ENCODE measurements around the gene NRG3. TPM values are rescaled to one million over a fixed set of nuclear protein-coding genes. Genes with fewer than 3 reads are reported as not detected.
"Not testable (repeated sequence)": the region's sequence is repeated elsewhere in the genome, so short reads cannot be mapped to it uniquely, and the experiment has no call there.

NRG3 gene
- total RNA-seq, 1 donor from 2014 or later = 3.2 TPM

DNA sequence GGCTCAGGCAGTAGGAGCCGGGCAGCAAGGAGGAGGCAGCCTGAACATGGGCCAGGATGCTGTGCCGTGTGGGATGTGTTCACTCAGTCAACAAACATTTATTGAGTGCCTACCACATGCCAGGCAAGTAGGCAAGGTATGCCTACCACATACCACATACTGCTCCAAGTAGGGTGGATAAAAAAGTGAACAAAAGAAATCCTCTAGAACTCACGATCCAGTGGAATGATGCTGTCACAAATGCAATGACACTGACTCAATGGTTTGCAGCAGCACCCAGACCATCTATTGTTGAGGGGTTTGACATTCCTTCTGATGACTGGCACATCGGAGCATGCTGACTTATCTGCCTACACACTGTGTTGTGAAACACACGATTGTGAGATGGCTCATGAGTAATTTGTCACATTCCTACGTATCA is 413.5 kb downstream of the NRG3 start:
- no peak for DNase-seq

GRCh38 chr10:82289945-82290344 is 415.0 kb downstream of the NRG3 start:
- DNase-seq = no peak

DNA sequence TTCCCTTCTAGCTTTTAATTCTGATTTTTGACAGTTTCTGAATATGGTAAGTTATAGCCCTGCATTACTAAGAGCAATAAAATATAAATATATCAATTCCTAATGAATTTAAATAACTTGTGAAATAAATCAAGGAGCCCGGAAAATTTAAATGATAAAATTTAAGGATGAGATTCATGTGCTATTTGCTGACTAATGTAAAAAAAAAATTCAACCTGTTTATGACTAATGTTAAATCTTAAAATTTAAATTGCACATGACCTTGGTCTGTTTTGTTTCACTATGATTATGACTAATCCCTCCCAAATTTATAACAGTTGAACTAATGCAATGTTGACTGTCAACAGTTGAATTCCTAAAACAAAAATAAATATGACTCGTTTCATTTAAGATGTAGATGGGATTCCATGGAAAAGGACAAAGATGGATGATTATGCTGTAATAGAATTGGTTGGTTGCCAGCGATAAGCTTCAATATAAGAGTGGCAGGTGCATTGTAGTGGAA is 419.9 kb downstream of the NRG3 start:
- no peak for DNase-seq

DNA sequence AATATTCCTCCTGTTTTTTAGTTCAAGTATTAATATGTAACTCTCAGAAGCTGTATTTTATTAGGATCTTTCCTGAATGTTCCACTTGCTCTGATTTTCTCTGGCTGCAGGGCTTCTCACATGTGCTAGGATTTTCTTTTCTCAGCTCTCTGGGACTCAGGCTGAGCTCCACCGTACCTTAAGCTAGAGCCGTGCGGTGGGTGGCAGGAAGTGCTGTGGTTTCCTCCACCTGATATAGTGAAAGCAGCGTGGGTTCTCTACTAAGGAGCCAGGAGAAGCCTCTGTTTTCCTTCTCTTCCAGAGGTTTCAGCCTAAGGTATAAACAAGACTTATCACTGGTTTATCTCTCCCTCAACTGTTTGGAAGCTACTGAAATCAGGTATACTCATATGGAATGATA is 433.6 kb downstream of the NRG3 start:
- DNase-seq = no peak

GRCh38 chr10:82310839-82311238 is 435.8 kb downstream of the NRG3 start:
- DNase-seq = no peak

- DNase-seq = no peak
Measured at GRCh38 chr10:82313401-82313800, 438.4 kb downstream of the NRG3 start.

DNA sequence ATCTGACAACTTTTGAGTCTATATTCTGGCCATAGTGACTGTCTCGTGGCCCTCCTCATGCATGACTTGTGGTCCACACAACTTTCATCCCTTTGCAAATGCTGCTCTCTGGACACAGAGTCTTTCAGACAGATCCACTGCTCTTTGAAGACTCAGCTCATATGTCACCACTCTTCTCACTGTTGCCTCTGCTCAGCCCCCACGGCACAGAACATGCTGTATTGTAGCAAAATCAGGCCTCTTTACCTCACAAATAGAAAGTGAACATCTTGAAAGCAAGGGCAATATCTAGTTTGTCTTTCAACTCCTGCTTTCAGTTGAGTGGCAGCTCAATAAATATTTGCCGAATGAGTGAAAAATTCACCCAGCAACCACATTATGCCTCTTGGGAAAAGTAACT is 443.5 kb downstream of the NRG3 start:
- no peak for DNase-seq

- no peak for DNase-seq
Measured at GRCh38 chr10:82319074-82319473, 444.1 kb downstream of the NRG3 start.

DNA sequence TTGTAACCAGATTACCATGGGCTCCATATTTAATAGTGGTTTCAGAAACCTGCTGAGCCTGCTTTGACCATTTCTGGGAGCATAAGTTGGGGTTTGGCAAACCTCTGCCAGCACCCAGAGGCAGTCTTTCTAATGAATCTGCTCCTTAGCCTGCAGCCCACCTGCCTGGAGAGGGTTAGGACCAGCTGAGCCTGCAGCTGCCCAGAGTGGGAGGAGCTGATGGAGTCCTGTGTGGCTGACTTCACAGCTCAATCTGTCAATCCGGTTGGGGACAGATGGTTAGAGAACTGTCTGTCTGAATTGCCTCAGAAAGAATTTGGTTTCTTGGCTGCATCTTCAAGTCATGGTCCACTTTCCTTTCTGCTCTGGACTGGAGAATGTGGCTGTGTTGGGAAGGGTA is 444.6 kb downstream of the NRG3 start:
- DNase-seq = no peak

GRCh38 chr10:82321724-82322123 is 446.7 kb downstream of the NRG3 start:
- no peak for DNase-seq

- no peak for DNase-seq
Measured at GRCh38 chr10:82331716-82332115, 456.7 kb downstream of the NRG3 start.

DNA sequence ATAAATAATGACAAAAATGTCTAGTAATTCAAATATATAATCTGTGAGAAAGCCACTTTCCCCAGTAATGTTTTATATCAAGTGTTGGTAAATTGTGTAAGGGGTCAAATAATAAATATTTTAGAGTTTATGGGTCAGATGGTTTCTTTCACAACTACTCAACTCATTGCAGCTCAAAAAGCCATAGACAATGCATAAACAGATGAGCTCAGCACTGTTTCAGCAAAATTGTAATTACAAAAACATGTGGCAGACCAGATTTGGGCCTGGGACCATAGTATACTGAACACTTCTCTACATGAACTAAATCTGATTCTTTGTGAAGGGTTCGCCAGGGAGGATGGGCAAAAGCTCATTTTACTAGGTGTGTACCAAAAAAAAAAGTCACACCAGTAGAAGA is 460.8 kb downstream of the NRG3 start:
- no peak for DNase-seq

- DNase-seq = no peak
Measured at GRCh38 chr10:82340166-82340565, 465.2 kb downstream of the NRG3 start.

GRCh38 chr10:82349590-82349989 is 474.6 kb downstream of the NRG3 start:
- not testable (repeated sequence) for DNase-seq

- DNase-seq = no peak
Measured at GRCh38 chr10:82353381-82353780, 478.4 kb downstream of the NRG3 start.

- no peak for DNase-seq
Measured at GRCh38 chr10:82358486-82359099, 483.6 kb downstream of the NRG3 start.

DNA sequence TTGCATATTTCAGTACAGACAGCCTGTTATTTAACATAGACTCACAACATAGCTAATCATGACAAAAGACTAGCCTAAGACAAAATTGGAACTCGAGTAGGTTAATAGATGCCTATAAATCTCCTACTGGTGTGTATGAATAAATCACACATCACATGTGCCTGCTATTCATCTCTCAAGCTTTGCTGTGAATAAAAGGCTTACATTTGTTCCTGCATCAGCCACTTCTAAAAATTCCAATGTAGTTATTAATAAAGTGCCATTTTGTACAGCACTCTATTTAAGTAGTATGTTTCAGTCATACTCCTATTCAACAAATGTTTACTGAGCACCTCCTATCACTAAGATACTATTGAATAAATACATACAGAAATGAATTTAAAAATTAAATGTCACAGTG is 486.3 kb downstream of the NRG3 start:
- no peak for DNase-seq

- no peak for DNase-seq
Measured at GRCh38 chr10:82377608-82378007, 502.6 kb downstream of the NRG3 start.

DNA sequence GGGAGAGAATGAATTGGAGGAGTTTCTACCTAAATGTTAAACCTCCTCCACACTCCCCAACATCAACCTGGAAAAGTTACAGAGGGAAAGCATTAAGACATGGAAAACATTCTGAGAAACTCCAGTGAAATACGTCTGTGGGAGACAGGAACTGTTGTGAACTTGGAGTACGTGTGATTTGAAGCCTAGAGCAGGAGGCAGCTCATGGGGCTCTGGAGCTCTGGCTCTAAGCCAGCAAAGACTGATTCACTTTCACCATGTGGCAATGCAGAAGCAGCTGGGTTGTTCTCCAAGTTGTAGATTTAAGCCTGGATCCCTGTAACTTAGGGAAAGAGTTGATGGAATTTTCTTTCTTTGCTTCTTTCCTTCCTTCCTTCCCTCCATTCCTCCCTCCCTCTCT is 503.2 kb downstream of the NRG3 start:
- no peak for DNase-seq

- no peak for DNase-seq
Measured at GRCh38 chr10:82383350-82383749, 508.4 kb downstream of the NRG3 start.

DNA sequence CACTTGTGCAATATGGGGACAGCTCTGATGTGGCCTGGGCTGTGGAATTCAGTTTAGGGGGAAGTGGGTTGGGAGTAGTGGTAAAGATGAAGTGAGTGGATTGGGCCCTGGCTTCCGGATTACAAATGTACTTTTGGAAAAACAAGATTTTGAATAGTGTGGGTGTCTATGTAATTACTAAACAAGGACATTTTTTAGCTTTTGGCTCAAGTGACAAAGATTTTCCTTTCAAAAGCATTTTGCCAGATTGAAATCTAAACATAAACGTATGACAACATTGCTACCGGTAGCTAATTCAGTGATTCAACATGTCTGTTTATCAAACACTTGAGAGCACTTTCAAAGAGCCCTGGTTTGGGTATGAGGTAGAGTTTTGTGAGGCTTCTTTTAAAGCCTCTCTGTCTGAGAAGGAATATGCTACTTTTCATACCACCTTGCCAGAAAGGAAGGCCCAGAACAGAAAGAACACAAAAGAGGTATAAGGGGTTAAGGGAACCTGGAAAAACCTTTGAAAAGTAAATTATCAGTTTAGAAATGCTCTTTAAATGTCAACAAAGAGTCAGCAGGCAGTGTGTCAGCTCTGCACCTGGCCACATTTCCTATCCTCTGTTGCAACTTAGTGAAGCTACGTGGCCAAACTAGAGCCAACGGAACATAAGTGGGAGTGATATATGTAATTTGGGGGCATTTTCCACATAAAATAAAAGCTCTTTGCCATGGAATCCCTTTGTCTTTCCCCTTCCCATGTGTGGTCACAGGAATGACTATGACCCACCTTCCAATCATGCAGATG is 516.1 kb downstream of the NRG3 start:
- DNase-seq = no peak

- no peak for DNase-seq
Measured at GRCh38 chr10:82391971-82392370, 517.0 kb downstream of the NRG3 start.

DNA sequence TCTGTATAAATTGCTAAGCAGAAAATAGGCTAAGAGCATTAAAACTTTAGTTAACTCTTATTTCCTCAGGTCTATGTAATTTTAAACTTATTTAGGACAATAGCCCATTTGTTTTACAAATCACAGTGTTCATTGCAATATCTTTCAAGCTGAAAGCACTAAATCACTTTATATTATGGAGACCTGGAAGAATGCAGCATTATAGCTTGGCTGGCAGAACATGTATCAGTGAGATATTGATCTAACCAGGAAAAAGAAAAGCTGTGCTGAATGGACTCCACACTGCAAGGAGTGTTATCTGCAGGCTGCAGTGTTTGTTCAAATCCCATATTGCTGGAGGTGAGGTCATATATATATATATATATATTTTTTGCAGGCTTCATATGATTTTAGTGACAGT is 517.5 kb downstream of the NRG3 start:
- DNase-seq = no peak

DNA sequence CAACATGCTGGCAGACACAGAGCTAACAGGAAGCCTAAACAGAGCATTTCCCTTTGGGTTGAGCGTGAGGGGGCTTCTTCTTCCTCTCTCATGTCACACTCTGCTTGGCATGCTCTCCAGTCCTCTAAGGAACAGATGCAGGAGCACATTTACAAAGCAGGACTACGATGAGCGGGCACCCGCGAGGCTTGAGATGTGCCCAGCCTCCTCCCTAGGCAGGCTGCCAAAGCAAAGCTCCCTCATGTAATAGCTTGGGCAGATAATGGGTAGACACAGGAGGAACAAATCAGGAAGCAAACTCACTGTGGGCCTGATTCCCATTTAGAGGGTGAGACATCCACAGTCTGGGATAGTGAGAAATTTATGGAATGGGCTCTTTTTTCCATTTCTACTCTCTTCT is 519.1 kb downstream of the NRG3 start:
- DNase-seq = no peak
